HFFc6 (cell line): ENCODE measurements around the gene CORIN. TPM values are rescaled to one million over a fixed set of nuclear protein-coding genes. Genes with fewer than 3 reads are reported as not detected.

Experiments used
- DNase-seq: peaks from one replicate; pipeline ENCODE4 v3.0.0-alpha.2; 2018
- H3K27ac Mint-ChIP-seq: 2 replicates; pipeline ENCODE4 v1.8.0; 2020; ENCODE audit warnings: mild to moderate bottlenecking, mixed read lengths
- H3K27me3 Mint-ChIP-seq: 2 replicates; pipeline ENCODE4 v1.8.0; 2021; ENCODE audit warnings: mild to moderate bottlenecking, moderate library complexity, mixed read lengths; ENCODE audit not compliant: insufficient read depth
- H3K36me3 Mint-ChIP-seq: 2 replicates; pipeline ENCODE4 v1.8.0; 2021; ENCODE audit warnings: low read depth, mixed read lengths
- H3K4me1 Mint-ChIP-seq: 2 replicates; pipeline ENCODE4 v1.8.0; 2020; ENCODE audit warnings: low read depth, mixed read lengths
- H3K4me3 Mint-ChIP-seq: 2 replicates; pipeline ENCODE4 v1.8.0; 2020; ENCODE audit warnings: mild to moderate bottlenecking, moderate library complexity, mixed read lengths
- H3K9me3 Mint-ChIP-seq: 2 replicates; pipeline ENCODE4 v1.8.0; 2020; ENCODE audit warnings: mild to moderate bottlenecking, mixed read lengths
- total RNA-seq, 6 experiments: library from RNA; stranded (reverse); fragmentation: NEBNext Ultra II Directional; extraction: Animal tissue kit (Norgen Biotek cat#: 25700); gene quantifications; 2 replicates in 1 of 6; 3 replicates in 5 of 6; pipeline ENCODE4 v1.2.3, GENCODE V29; 2021
- TF ChIP-seq, protein P1 (sequence below): fragments of 200-600 bp; sonication (generic); IDR thresholded peaks from 2 replicates; pipeline ENCODE4 v1.5.0; 2021; ENCODE audit warnings: antibody characterized with exemption, mild to moderate bottlenecking

Gene CORIN
- total RNA-seq, 6 experiments from 2014 or later: 0.07 to 1.0 (median 0.31) TPM

GRCh38 chr4:47643845-47644244 is 194.0 kb downstream of the CORIN start:
- Mint-ChIP-seq H3K36me3 (no peaks in the 10 kb centered on the region; the same call in 1 of the 2 replicates), H3K27me3 (no peaks in the 10 kb centered on the region; the same call in 1 of the 2 replicates), H3K27ac (no peak overlapping the region), H3K9me3 (no peaks in the 10 kb centered on the region), H3K4me1 (peaks cover 45% of the 10 kb centered on the region), H3K4me3 (no peak overlapping the region)
- TF ChIP-seq, protein P1, sequence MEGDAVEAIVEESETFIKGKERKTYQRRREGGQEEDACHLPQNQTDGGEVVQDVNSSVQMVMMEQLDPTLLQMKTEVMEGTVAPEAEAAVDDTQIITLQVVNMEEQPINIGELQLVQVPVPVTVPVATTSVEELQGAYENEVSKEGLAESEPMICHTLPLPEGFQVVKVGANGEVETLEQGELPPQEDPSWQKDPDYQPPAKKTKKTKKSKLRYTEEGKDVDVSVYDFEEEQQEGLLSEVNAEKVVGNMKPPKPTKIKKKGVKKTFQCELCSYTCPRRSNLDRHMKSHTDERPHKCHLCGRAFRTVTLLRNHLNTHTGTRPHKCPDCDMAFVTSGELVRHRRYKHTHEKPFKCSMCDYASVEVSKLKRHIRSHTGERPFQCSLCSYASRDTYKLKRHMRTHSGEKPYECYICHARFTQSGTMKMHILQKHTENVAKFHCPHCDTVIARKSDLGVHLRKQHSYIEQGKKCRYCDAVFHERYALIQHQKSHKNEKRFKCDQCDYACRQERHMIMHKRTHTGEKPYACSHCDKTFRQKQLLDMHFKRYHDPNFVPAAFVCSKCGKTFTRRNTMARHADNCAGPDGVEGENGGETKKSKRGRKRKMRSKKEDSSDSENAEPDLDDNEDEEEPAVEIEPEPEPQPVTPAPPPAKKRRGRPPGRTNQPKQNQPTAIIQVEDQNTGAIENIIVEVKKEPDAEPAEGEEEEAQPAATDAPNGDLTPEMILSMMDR: no peak
- no peak for DNase-seq

- H3K27me3 Mint-ChIP-seq: no peaks in the 10 kb centered on the region; the same call in 1 of the 2 replicates
- H3K27ac Mint-ChIP-seq: no peak overlapping the region
- no peak overlapping the region for H3K4me3 Mint-ChIP-seq
- peaks cover 5% of the 10 kb centered on the region; the same call in 1 of the 2 replicates for H3K9me3 Mint-ChIP-seq
- H3K4me1 Mint-ChIP-seq: peaks cover 45% of the 10 kb centered on the region
- peak; percentile 2 for DNase-seq
- TF ChIP-seq, protein P1: no peak
- H3K36me3 Mint-ChIP-seq: peaks cover 6% of the 10 kb centered on the region
These were observed 194.7 kb downstream of the CORIN start for GRCh38 chr4:47642985-47643760.

DNA sequence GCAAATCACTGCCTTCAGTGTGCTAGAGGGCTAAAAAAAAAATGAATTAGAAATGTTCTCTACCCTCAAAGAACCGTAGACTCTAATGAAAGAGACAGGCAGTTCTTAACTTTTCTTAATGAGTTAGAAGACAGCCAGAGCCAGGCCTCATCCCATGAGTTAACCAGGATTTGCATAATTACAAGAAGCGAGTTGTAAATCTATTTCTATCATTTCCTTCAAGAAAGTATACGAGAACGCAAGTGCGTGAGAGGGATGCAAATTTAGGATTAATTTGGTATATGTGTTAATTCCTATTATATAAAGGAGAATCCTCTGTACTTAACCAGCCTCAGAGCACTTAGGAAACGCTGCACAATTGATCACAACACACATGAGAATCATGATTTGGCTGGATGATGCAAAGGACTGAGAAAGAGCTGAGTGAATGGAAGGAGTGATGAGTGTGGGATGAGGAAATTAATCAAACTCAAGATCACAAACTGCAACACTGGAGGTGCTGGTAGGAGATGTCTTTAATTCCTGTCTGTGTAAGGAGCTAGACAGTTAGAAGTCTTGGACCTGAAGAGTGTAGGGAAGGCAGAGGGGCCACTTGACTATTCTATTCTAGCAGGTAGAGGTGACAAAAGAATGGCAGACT is 195.6 kb downstream of the CORIN start:
- H3K4me3 Mint-ChIP-seq: no peak overlapping the region
- H3K4me1 Mint-ChIP-seq: peaks cover 45% of the 10 kb centered on the region
- no peak for DNase-seq
- no peak overlapping the region for H3K27ac Mint-ChIP-seq
- no peaks in the 10 kb centered on the region; the same call in 1 of the 2 replicates for H3K27me3 Mint-ChIP-seq
- H3K36me3 Mint-ChIP-seq: peaks cover 12% of the 10 kb centered on the region
- TF ChIP-seq, protein P1: no peak
- peaks cover 7% of the 10 kb centered on the region for H3K9me3 Mint-ChIP-seq

GRCh38 chr4:47641755-47642154 is 196.1 kb downstream of the CORIN start:
- DNase-seq: no peak
- no peak overlapping the region for H3K4me3 Mint-ChIP-seq

GRCh38 chr4:47640911-47641310 is 197.0 kb downstream of the CORIN start:
- Mint-ChIP-seq H3K27ac (no peak overlapping the region), H3K36me3 (peaks cover 26% of the 10 kb centered on the region), H3K4me1 (peaks cover 45% of the 10 kb centered on the region), H3K9me3 (peaks cover 21% of the 10 kb centered on the region), H3K4me3 (no peak overlapping the region), H3K27me3 (no peaks in the 10 kb centered on the region; the same call in 1 of the 2 replicates)
- TF ChIP-seq, protein P1: no peak
- DNase-seq: peak; percentile 2

More at GRCh38 chr4:47641755-47642154, 196.1 kb downstream of the CORIN start:
- Mint-ChIP-seq H3K4me1 (peaks cover 45% of the 10 kb centered on the region), H3K9me3 (peaks cover 12% of the 10 kb centered on the region), H3K27me3 (no peaks in the 10 kb centered on the region; the same call in 1 of the 2 replicates), H3K27ac (no peak overlapping the region), H3K36me3 (peaks cover 17% of the 10 kb centered on the region)
- TF ChIP-seq, protein P1: no peak
